ENCODE data around the gene UQCR11. TPM values are rescaled to one million over a fixed set of nuclear protein-coding genes. Genes with fewer than 3 reads are reported as not detected.
A peak's percentile ranks its signal among the peaks of the same experiment; 100 is the strongest.

Gene UQCR11
- total RNA-seq, 1 donor from 2014 or later, result 73.3 TPM

DNA sequence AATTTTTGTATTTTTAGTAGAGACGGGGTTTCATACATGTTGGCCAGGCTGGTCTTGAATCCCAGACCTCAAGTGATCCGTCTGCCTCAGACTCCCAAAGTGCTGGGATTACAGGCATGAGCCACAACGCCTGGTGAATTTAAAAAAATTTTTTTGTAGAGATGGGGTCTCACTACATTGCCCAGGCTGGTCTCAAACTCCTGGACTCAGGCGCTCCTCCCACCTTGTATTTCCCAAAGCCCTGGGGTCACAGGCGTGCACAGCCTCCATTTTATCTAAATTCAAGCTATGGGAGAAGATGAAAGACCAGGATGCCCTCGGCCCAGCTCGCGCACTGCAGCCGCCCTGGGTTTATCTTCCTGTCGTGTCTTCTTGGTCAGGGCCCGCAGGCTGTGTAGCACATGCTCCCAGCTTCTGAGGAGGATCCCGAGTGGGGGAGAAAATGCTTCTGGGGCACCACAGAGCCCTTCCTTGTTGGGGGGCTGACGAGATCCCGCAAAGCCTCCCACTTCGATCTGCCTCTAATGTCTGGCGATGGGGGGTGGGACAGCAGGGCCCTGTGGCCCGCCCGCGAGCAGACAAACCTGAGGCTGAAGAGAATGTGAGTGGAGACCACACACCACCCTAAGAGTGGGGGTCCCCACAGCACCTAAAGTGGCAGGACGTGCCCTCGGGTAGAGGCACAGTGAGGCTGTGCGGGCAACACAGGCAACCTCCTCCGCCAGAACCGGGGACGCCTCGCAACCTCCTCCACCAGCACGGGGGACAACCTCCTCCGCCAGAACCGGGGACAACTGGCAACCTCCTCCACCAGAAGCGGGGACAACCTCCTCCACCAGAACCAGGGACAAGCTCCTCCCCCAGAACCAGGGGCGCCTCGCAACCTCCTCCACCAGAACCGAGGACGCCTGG is 31.3 kb upstream of the UQCR11 start:
- no peak for DNase-seq (ENCODE audit: low read depth)

DNA sequence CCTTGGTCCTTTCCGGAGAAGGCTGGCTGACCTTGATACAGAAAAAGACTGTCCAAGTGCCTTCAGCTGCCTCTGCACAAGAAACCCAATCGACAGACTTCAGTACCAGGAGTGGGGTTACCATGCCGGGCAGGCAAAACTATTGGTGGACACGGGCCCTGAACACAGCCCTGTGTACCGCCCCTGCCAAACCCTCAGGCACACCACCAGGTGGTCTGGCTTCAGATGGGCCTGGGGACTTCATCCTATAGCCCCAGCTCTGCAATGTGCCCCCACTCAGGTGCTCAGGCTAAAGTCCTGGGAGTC is 29.6 kb upstream of the UQCR11 start:
- DNase-seq (ENCODE audit: low read depth), result no peak

GRCh38 chr19:1634242-1634937 is 29.1 kb upstream of the UQCR11 start:
- no peak for DNase-seq (ENCODE audit: low read depth)

DNA sequence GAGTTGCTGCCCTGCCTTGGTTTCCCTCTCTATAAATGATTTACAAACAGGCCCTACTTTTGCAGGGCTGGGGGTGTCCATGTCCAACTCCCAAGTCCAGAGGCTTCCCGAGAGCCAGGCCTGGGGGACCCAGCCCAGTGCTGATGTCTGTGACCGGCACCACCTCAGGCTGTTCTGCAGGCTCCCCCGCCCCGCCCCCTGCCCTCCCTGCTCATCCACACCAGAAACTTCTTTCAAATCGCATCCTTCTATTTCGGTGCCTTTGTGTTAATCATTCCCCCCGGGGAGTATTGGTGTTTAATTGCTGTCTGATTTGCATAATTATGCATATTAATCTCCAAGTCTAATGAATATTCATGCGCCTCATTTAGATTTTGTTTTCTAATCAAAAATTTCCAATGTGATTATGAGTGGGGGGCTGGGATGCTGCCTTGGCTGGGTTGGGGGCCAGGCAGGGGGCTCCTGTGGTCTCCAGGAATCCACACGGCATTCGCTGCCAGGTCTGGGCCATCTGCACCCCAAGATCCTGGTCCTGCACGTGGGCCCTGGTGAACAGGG is 28.1 kb upstream of the UQCR11 start:
- no peak for DNase-seq (ENCODE audit: low read depth)

- DNase-seq (ENCODE audit: low read depth), result no peak
These were observed 27.4 kb upstream of the UQCR11 start for GRCh38 chr19:1632462-1633268.

DNA sequence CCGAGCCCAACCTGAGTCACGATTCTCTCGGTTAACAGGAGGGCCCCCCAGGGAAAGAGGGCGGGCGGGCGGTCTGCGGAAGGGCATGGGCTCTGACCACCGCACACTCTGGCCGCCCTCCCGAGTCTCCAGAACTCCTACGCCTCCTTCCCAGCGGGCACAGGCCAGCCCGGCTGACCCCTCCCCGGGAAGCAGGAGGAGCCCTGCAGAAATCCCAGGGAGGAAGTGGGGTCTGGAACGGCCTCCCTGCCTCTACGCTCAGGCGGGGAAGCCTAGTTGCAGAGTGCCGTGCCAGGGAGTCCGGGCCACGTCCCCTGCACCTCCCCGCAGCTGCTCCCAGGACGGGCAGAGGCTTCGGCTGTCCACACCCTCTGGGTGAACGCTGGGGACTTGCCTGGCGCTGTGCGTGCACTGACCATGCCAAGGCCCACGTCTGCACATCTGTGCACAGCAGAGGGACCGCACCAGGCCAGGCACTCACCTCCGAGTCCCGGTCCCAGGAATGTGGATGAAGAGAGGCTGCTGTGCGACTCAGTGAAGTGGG is 26.4 kb upstream of the UQCR11 start:
- DNase-seq (ENCODE audit: low read depth), result no peak

DNA sequence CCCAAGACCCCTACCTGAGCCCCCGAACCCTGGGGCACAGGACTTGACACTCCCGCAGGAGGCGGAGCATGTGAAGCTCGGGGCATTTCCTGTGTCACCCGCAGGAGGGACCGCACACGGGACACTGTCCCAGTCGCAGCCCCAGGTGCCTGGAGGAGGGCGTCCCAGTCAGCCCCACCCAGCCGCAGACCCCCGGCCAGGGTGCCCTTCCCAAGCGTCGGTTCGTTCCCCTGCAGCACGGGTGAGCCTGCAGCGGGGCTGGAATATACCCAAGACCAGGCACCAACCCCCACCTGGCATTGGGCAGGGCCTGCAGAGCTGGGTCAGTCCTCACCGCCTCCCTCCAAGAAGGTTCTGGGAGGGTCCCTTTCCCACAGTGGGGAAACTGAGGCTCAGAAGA is 25.5 kb upstream of the UQCR11 start:
- no peak for DNase-seq (ENCODE audit: low read depth)

DNA sequence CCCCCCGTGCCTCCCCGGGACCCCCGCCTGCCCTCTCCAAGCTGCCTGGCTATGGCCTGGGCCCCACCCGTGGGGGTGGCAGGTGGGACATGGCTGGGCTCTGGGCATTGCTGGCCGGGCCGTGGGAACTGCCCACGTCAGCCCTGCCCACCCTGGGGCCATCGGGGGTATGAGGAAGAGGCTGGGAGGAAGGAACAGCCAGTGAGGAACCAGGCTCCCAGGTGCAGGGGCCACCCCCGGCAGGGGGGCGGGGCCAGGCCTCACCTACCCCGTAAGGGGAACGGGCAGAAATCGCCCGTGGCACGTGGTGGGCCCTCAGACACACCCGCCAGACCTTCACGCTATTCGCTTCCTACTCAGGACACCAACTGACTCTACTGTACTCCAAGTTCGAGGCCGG is 24.8 kb upstream of the UQCR11 start:
- no peak for DNase-seq (ENCODE audit: low read depth)

GRCh38 chr19:1629256-1629808 is 24.1 kb upstream of the UQCR11 start:
- DNase-seq (ENCODE audit: low read depth), result no peak

GRCh38 chr19:1627194-1627593 is 21.9 kb upstream of the UQCR11 start:
- DNase-seq (ENCODE audit: low read depth), result no peak

DNA sequence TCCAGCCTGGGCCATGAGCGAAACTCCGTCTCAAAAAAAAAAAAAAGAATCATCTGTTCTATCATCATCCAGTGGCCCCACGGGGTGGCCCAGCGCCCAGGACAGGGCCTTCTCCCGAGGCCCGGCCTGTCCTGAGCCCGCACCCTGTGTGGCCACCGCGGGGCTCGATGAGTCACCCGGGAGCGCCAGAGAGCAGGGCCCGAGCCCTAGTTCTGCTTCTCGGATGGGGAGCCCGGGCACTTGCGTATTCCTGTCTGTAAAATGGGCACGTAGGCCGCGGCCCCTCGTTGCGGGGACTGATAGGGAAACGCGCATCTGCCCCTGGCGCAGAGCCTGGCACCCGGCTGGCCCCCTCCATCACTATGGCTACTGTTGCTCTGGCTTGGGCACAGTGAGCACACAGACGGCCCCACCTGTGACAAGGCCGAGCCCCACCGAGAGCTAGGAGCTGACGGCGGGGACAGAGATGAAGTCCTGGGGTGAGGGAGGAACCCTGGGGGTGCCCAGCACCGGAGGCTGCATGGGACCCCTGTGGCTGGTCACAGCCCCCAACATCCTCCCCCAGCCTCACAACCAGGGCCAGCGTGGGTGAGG is 21.3 kb upstream of the UQCR11 start:
- DNase-seq (ENCODE audit: low read depth), result no peak

- DNase-seq (ENCODE audit: low read depth), result peak; percentile 42
These were observed 19.2 kb upstream of the UQCR11 start for GRCh38 chr19:1624458-1624857.

- DNase-seq (ENCODE audit: low read depth), result no peak
These were observed 17.3 kb upstream of the UQCR11 start for GRCh38 chr19:1622541-1622940.

GRCh38 chr19:1622007-1622406 is 16.7 kb upstream of the UQCR11 start:
- no peak for DNase-seq (ENCODE audit: low read depth)

- DNase-seq (ENCODE audit: low read depth), result no peak
These were observed 16.3 kb upstream of the UQCR11 start for GRCh38 chr19:1621574-1621973.

DNA sequence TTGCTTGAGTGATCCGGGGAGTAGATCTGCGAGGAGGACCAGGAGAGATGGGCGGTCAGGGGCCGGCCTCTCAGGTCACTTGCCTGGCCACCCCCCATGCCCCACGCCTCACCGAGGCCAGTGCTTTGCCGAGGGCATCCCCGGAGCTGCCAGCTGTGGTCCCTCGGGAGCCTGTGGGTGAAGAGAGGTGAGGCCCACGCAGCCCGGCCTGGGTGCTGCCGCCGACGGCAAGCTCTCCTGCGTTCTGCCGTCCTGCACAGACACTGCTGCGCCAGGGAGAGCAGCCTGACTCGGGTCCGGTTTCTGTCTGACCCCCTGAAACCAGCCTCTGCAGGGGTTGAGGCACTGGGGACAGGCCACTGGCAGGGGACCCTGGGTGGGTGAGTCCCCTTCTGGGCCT is 15.8 kb upstream of the UQCR11 start:
- DNase-seq (ENCODE audit: low read depth), result no peak

- DNase-seq (ENCODE audit: low read depth), result no peak
These were observed 15.2 kb upstream of the UQCR11 start for GRCh38 chr19:1620502-1620901.

DNA sequence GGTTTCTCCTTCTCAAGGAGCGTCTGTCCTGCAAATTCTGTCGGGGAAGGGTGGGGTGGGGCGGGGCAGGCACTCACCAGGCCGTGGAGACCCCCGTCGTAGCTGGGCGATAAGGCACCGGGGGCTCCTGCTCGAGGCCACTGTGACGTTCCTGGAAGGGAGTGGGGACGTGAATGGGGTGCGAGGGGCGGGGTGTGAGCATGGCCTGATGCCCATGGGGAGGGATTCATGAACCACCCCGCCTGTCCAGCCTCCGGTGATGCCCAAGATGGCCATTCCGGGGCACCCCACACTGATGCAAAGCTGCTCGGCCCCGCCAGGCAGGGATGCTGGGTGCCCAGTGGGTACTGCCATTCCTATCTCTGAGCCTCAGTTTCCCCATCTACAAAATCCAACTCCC is 14.4 kb upstream of the UQCR11 start:
- no peak for DNase-seq (ENCODE audit: low read depth)

GRCh38 chr19:1619094-1619439 is 13.8 kb upstream of the UQCR11 start:
- no peak for DNase-seq (ENCODE audit: low read depth)

- DNase-seq (ENCODE audit: low read depth), result peak; percentile 26
These were observed 13.2 kb upstream of the UQCR11 start for GRCh38 chr19:1618157-1619093.
